ENCODE data around the gene ADORA1.

ADORA1 gene

GRCh38 chr1:203145321-203146041, 18.0 kb downstream of the ADORA1 start:
- H3K4me3 ChIP-seq (ENCODE audit: extremely low read depth, insufficient read depth, low read length, poor library complexity, severe bottlenecking), result no peak overlapping the region
- WGBS, 2 experiments (ENCODE audit: insufficient coverage in 2 of 2), result 78 to 87% methylated on average over 7 of the region's 13 CpGs
- H3K4me1 ChIP-seq (ENCODE audit: control insufficient read depth, insufficient read depth, low read length, poor library complexity, severe bottlenecking), result peaks cover 63% of the 10 kb centered on the region
- H3K27ac ChIP-seq (ENCODE audit: low read depth, low read length, severe bottlenecking), result peak overlapping the region; percentile 29
- peaks cover 26% of the 10 kb centered on the region for H3K36me3 ChIP-seq (ENCODE audit: control insufficient read depth, insufficient read depth, low read length)
- no peaks in the 10 kb centered on the region for H3K9me3 ChIP-seq (ENCODE audit: control insufficient read depth, low read length)

- Histone ChIP-seq H3K4me3 (ENCODE audit: extremely low read depth, insufficient read depth, low read length, poor library complexity, severe bottlenecking) (no peak overlapping the region), H3K27ac (ENCODE audit: low read depth, low read length, severe bottlenecking) (no peak overlapping the region), H3K36me3 (ENCODE audit: control insufficient read depth, insufficient read depth, low read length) (peaks cover 26% of the 10 kb centered on the region), H3K4me1 (ENCODE audit: control insufficient read depth, insufficient read depth, low read length, poor library complexity, severe bottlenecking) (peaks cover 63% of the 10 kb centered on the region), H3K9me3 (ENCODE audit: control insufficient read depth, low read length) (no peaks in the 10 kb centered on the region)
- WGBS, 2 experiments (ENCODE audit: insufficient coverage in 2 of 2), result 100% methylated on average over 1 of the region's 2 CpGs
These were observed 18.5 kb downstream of the ADORA1 start for GRCh38 chr1:203146042-203146369.

- Histone ChIP-seq H3K4me1 (ENCODE audit: control insufficient read depth, insufficient read depth, low read length, poor library complexity, severe bottlenecking) (peaks cover 61% of the 10 kb centered on the region), H3K27ac (ENCODE audit: low read depth, low read length, severe bottlenecking) (no peak overlapping the region), H3K36me3 (ENCODE audit: control insufficient read depth, insufficient read depth, low read length) (peaks cover 22% of the 10 kb centered on the region), H3K4me3 (ENCODE audit: extremely low read depth, insufficient read depth, low read length, poor library complexity, severe bottlenecking) (no peak overlapping the region), H3K9me3 (ENCODE audit: control insufficient read depth, low read length) (no peaks in the 10 kb centered on the region)
- WGBS, 2 experiments (ENCODE audit: insufficient coverage in 2 of 2), result 94% methylated on average over 6 to 7 of the region's 7 CpGs
These were observed 19.0 kb downstream of the ADORA1 start for GRCh38 chr1:203146537-203146936.

GRCh38 chr1:203147376-203147775, 19.9 kb downstream of the ADORA1 start:
- Histone ChIP-seq H3K4me1 (ENCODE audit: control insufficient read depth, insufficient read depth, low read length, poor library complexity, severe bottlenecking) (peaks cover 70% of the 10 kb centered on the region), H3K9me3 (ENCODE audit: control insufficient read depth, low read length) (no peaks in the 10 kb centered on the region), H3K36me3 (ENCODE audit: control insufficient read depth, insufficient read depth, low read length) (peaks cover 14% of the 10 kb centered on the region), H3K4me3 (ENCODE audit: extremely low read depth, insufficient read depth, low read length, poor library complexity, severe bottlenecking) (no peak overlapping the region), H3K27ac (ENCODE audit: low read depth, low read length, severe bottlenecking) (no peak overlapping the region)
- 64 to 66% methylated on average over 3 to 4 of the region's 5 CpGs for WGBS, 2 experiments (ENCODE audit: insufficient coverage in 2 of 2)

GRCh38 chr1:203148127-203148526, 20.6 kb downstream of the ADORA1 start:
- peaks cover 7% of the 10 kb centered on the region for H3K36me3 ChIP-seq (ENCODE audit: control insufficient read depth, insufficient read depth, low read length)
- H3K27ac ChIP-seq (ENCODE audit: low read depth, low read length, severe bottlenecking), result no peak overlapping the region
- 97 to 100% methylated on average over 4 to 5 of the region's 5 CpGs for WGBS, 2 experiments (ENCODE audit: insufficient coverage in 2 of 2)
- no peaks in the 10 kb centered on the region for H3K9me3 ChIP-seq (ENCODE audit: control insufficient read depth, low read length)
- H3K4me1 ChIP-seq (ENCODE audit: control insufficient read depth, insufficient read depth, low read length, poor library complexity, severe bottlenecking), result peaks cover 72% of the 10 kb centered on the region
- H3K4me3 ChIP-seq (ENCODE audit: extremely low read depth, insufficient read depth, low read length, poor library complexity, severe bottlenecking), result no peak overlapping the region

GRCh38 chr1:203148579-203148978, 21.1 kb downstream of the ADORA1 start:
- Histone ChIP-seq H3K27ac (ENCODE audit: low read depth, low read length, severe bottlenecking) (peak overlapping the region; percentile 16), H3K4me3 (ENCODE audit: extremely low read depth, insufficient read depth, low read length, poor library complexity, severe bottlenecking) (no peak overlapping the region), H3K9me3 (ENCODE audit: control insufficient read depth, low read length) (no peaks in the 10 kb centered on the region), H3K4me1 (ENCODE audit: control insufficient read depth, insufficient read depth, low read length, poor library complexity, severe bottlenecking) (peaks cover 76% of the 10 kb centered on the region), H3K36me3 (ENCODE audit: control insufficient read depth, insufficient read depth, low read length) (peaks cover 2% of the 10 kb centered on the region)
- 97 to 98% methylated on average over 11 of the region's 12 CpGs for WGBS, 2 experiments (ENCODE audit: insufficient coverage in 2 of 2)

- peak overlapping the region; percentile 36 for H3K27ac ChIP-seq (ENCODE audit: low read depth, low read length, severe bottlenecking)
- peaks cover 81% of the 10 kb centered on the region for H3K4me1 ChIP-seq (ENCODE audit: control insufficient read depth, insufficient read depth, low read length, poor library complexity, severe bottlenecking)
- H3K9me3 ChIP-seq (ENCODE audit: control insufficient read depth, low read length), result no peaks in the 10 kb centered on the region
- H3K36me3 ChIP-seq (ENCODE audit: control insufficient read depth, insufficient read depth, low read length), result no peaks in the 10 kb centered on the region
- H3K4me3 ChIP-seq (ENCODE audit: extremely low read depth, insufficient read depth, low read length, poor library complexity, severe bottlenecking), result no peak overlapping the region
- WGBS, 2 experiments (ENCODE audit: insufficient coverage in 2 of 2), result 45 to 62% methylated on average over 5 to 6 of the region's 7 CpGs
These were observed 21.8 kb downstream of the ADORA1 start for GRCh38 chr1:203149188-203149840.

- no peaks in the 10 kb centered on the region for H3K9me3 ChIP-seq (ENCODE audit: control insufficient read depth, low read length)
- peaks cover 80% of the 10 kb centered on the region for H3K4me1 ChIP-seq (ENCODE audit: control insufficient read depth, insufficient read depth, low read length, poor library complexity, severe bottlenecking)
- H3K36me3 ChIP-seq (ENCODE audit: control insufficient read depth, insufficient read depth, low read length), result no peaks in the 10 kb centered on the region
- 70 to 84% methylated on average over 6 to 7 of the region's 9 CpGs for WGBS, 2 experiments (ENCODE audit: insufficient coverage in 2 of 2)
- no peak overlapping the region for H3K4me3 ChIP-seq (ENCODE audit: extremely low read depth, insufficient read depth, low read length, poor library complexity, severe bottlenecking)
- H3K27ac ChIP-seq (ENCODE audit: low read depth, low read length, severe bottlenecking), result peak overlapping the region; percentile 24
These were observed 23.2 kb downstream of the ADORA1 start for GRCh38 chr1:203150511-203151297.

- H3K4me3 ChIP-seq (ENCODE audit: extremely low read depth, insufficient read depth, low read length, poor library complexity, severe bottlenecking), result no peak overlapping the region
- peak overlapping the region; percentile 65 for H3K27ac ChIP-seq (ENCODE audit: low read depth, low read length, severe bottlenecking)
- peaks cover 76% of the 10 kb centered on the region for H3K4me1 ChIP-seq (ENCODE audit: control insufficient read depth, insufficient read depth, low read length, poor library complexity, severe bottlenecking)
- H3K9me3 ChIP-seq (ENCODE audit: control insufficient read depth, low read length), result no peaks in the 10 kb centered on the region
- 49 to 81% methylated on average over 7 of the region's 9 CpGs for WGBS, 2 experiments (ENCODE audit: insufficient coverage in 2 of 2)
- H3K36me3 ChIP-seq (ENCODE audit: control insufficient read depth, insufficient read depth, low read length), result peaks cover 3% of the 10 kb centered on the region
These were observed 24.0 kb downstream of the ADORA1 start for GRCh38 chr1:203151362-203152157.

All from mesodermal cell (in vitro differentiated cells).